SK-N-SH (cell line): ENCODE measurements around the gene RAX. TPM values are rescaled to one million over a fixed set of nuclear protein-coding genes. Genes with fewer than 3 reads are reported as not detected.

Source experiments
- CTCF ChIA-PET: fragments of 300-600, 350-600 bp; formaldehyde crosslinking; extraction: SDS; loops from one replicate; lab custom pipeline; 2021; lab: Yijun Ruan, JAX
- POLR2A ChIA-PET: fragments of 350-600 bp; sonication (Branson Sonifier 250); formaldehyde crosslinking; extraction: SDS; loops from one replicate; lab custom pipeline; 2020; ENCODE audit warnings: antibody characterized with exemption, inconsistent platforms; lab: Yijun Ruan, JAX
- DNase-seq: peaks from one replicate; pipeline ENCODE4 v3.0.0; 2012
- H2AFZ ChIP-seq: fragments of 200-600 bp; sonication (generic); 2 replicates; pipeline ENCODE4 v1.8.1; 2016; ENCODE audit warnings: antibody characterized with exemption, mild to moderate bottlenecking, low read depth
- H3F3A ChIP-seq: fragments of 200-600 bp; sonication (generic); replicated peaks from 2 replicates; pipeline ENCODE3; 2016; ENCODE audit warnings: antibody characterized with exemption, mild to moderate bottlenecking; ENCODE audit not compliant: insufficient read depth
- H3K27ac ChIP-seq, 2 experiments: fragments of 200-500 bp in 1 of 2; fragments of 200-600 bp in 1 of 2; sonication (Bioruptor generic) in 1 of 2; sonication (generic), shearing (Covaris generic) in 1 of 2; 2 replicates each; pipeline versions ENCODE4 v1.5.1 to v1.6.1; 2014 to 2016; ENCODE audit warnings: low read depth in 2 of 2, inconsistent platforms in 1 of 2, low read length in 1 of 2, mild to moderate bottlenecking in 1 of 2, mixed read lengths in 1 of 2
- H3K27me3 ChIP-seq: fragments of 200-600 bp; sonication (generic), shearing (Covaris generic); 2 replicates; pipeline ENCODE4 v1.6.1; 2016; ENCODE audit warnings: mixed run types; ENCODE audit not compliant: insufficient read depth
- H3K36me3 ChIP-seq, 2 experiments: fragments of 200-500 bp in 1 of 2; fragments of 200-600 bp in 1 of 2; sonication (Bioruptor generic) in 1 of 2; sonication (generic) in 1 of 2; replicated peaks in 1 of 2; 2 replicates each; pipeline versions ENCODE3 to v1.5.1; 2014 to 2016; ENCODE audit warnings: low read length in 1 of 2, mild to moderate bottlenecking in 1 of 2; ENCODE audit not compliant: insufficient read depth in 2 of 2, control insufficient read depth in 1 of 2
- H3K4me1 ChIP-seq, 2 experiments: fragments of 200-500 bp in 1 of 2; fragments of 200-600 bp in 1 of 2; sonication (Bioruptor generic) in 1 of 2; sonication (generic), shearing (Covaris generic) in 1 of 2; 2 replicates each; pipeline versions ENCODE4 v1.5.1 to v1.6.1; 2014 to 2016; ENCODE audit warnings: low read depth in 1 of 2, low read length in 1 of 2, mixed run types in 1 of 2; ENCODE audit not compliant: insufficient read depth in 2 of 2, control insufficient read depth in 1 of 2
- H3K4me2 ChIP-seq: fragments of 200-600 bp; sonication (generic), shearing (Covaris generic); 2 replicates; pipeline ENCODE4 v1.6.1; 2017; ENCODE audit warnings: mixed run types
- H3K4me3 ChIP-seq, 2 experiments: fragments of 200-500 bp in 1 of 2; fragments of 200-600 bp in 1 of 2; sonication (Bioruptor generic) in 1 of 2; sonication (generic), shearing (Covaris generic) in 1 of 2; 2 replicates each; pipeline versions ENCODE4 v1.5.1 to v1.8.1; 2014 to 2016; ENCODE audit warnings: low read depth in 2 of 2, inconsistent platforms in 1 of 2, low read length in 1 of 2, mild to moderate bottlenecking in 1 of 2, mixed read lengths in 1 of 2, moderate library complexity in 1 of 2
- H3K79me2 ChIP-seq: fragments of 200-600 bp; sonication (generic); 2 replicates; pipeline ENCODE4 v1.8.1; 2017; ENCODE audit warnings: mild to moderate bottlenecking; ENCODE audit not compliant: insufficient read depth
- H3K9ac ChIP-seq: fragments of 200-600 bp; sonication (generic); 2 replicates; pipeline ENCODE4 v1.6.1; 2017; ENCODE audit warnings: mixed run types
- H3K9me2 ChIP-seq: fragments of 200-600 bp; sonication (generic); 2 replicates; pipeline ENCODE4 v1.6.1; 2017; ENCODE audit warnings: mixed run types
- H3K9me3 ChIP-seq: fragments of 200-600 bp; sonication (generic); 2 replicates; pipeline ENCODE4 v1.6.1; 2017; ENCODE audit warnings: mixed run types, mild to moderate bottlenecking, moderate library complexity
- H4K20me1 ChIP-seq: fragments of 200-600 bp; sonication (generic); 2 replicates; pipeline ENCODE4 v1.6.1; 2017; ENCODE audit warnings: mild to moderate bottlenecking, mixed run types; ENCODE audit not compliant: insufficient read depth
- ELF1 ChIP-seq: IDR thresholded peaks from 2 replicates; pipeline ENCODE4 v1.4.0; 2012
- EP300 ChIP-seq, 2 experiments: IDR thresholded peaks; 2 replicates each; pipeline versions ENCODE4 v1.4.0 to v1.6.1; 2012; ENCODE audit warnings: borderline replicate concordance in 1 of 2, low read depth in 1 of 2, low read length in 1 of 2
- EZH2phosphoT487 ChIP-seq: fragments of 200-600 bp; sonication (generic); IDR thresholded peaks from 2 replicates; pipeline ENCODE4 v1.6.1; 2017; ENCODE audit warnings: low read depth, mixed run types, mild to moderate bottlenecking, antibody characterized with exemption, moderate library complexity, borderline replicate concordance
- FOSL2 ChIP-seq: IDR thresholded peaks from 2 replicates; pipeline ENCODE4 v1.4.0; 2012; ENCODE audit warnings: low read depth, mild to moderate bottlenecking, moderate library complexity, borderline replicate concordance
- FOXJ3 ChIP-seq: sonication (generic); formaldehyde crosslinking; IDR thresholded peaks from 2 replicates; pipeline ENCODE4 v1.5.1; 2020; ENCODE audit warnings: mild to moderate bottlenecking, missing genetic modification reagents
- FOXM1 ChIP-seq: IDR thresholded peaks from 2 replicates; pipeline ENCODE4 v1.4.0; 2012; ENCODE audit warnings: low read depth, mild to moderate bottlenecking
- MXI1 ChIP-seq: IDR thresholded peaks from 2 replicates; pipeline ENCODE4 v1.6.1; 2012; ENCODE audit warnings: mild to moderate bottlenecking, low read depth, low read length, improper control_type of control experiment
- RFX5 ChIP-seq: IDR thresholded peaks from 2 replicates; pipeline ENCODE4 v1.6.1; 2012; ENCODE audit warnings: mild to moderate bottlenecking, improper control_type of control experiment, low read length
- RXRA ChIP-seq: IDR thresholded peaks from 2 replicates; pipeline ENCODE4 v1.4.0; 2012; ENCODE audit warnings: low read depth, mild to moderate bottlenecking, borderline replicate concordance
- SIN3A ChIP-seq: IDR thresholded peaks from 2 replicates; pipeline ENCODE4 v1.6.1; 2012; ENCODE audit warnings: low read depth, mild to moderate bottlenecking, low read length, moderate library complexity, borderline replicate concordance
- SMC3 ChIP-seq: IDR thresholded peaks from 2 replicates; pipeline ENCODE4 v1.6.1; 2012; ENCODE audit warnings: low read depth, low read length, improper control_type of control experiment
- TAF1 ChIP-seq: IDR thresholded peaks from 2 replicates; pipeline ENCODE4 v1.6.1; 2012; ENCODE audit warnings: low read depth, mild to moderate bottlenecking, low read length, moderate library complexity, borderline replicate concordance
- TCF12 ChIP-seq: IDR thresholded peaks from 2 replicates; pipeline ENCODE4 v1.4.0; 2012
- TEAD4 ChIP-seq: IDR thresholded peaks from 2 replicates; pipeline ENCODE4 v1.4.0; 2012; ENCODE audit warnings: mild to moderate bottlenecking, borderline replicate concordance; ENCODE audit not compliant: insufficient read depth
- WGBS: methylation state at CpG from one replicate; pipeline ENCODE4 v1.1.6; 2017; ENCODE audit warnings: low lambda C conversion rate; 5-methylcytosine and 5-hydroxymethylcytosine counted together
- polyA plus RNA-seq, 3 experiments: library from polyadenylated mRNA; depleted of rRNA; stranded (reverse); fragments of >200 nt; gene quantifications; 2 replicates each; pipeline ENCODE4 v1.2.3, GENCODE V29; 2012
- TF ChIP-seq, protein P1 (sequence below): IDR thresholded peaks from 2 replicates; pipeline ENCODE4 v1.4.0; 2012; ENCODE audit warnings: low read depth
- TF ChIP-seq, protein P2 (sequence below): IDR thresholded peaks from 2 replicates; pipeline ENCODE4 v1.4.0; 2012; ENCODE audit warnings: low read depth, borderline replicate concordance
- TF ChIP-seq, protein P3 (sequence below): fragments of 200-600 bp; sonication (generic); IDR thresholded peaks from 2 replicates; pipeline ENCODE4 v1.6.1; 2017; ENCODE audit warnings: antibody characterized with exemption, mild to moderate bottlenecking, moderate library complexity
- TF ChIP-seq, protein P4 (sequence below): fragments of 150-350 bp; IDR thresholded peaks from 2 replicates; pipeline ENCODE4 v1.6.1; 2016; ENCODE audit warnings: mild to moderate bottlenecking, low read depth, low read length
- TF ChIP-seq, protein P5 (sequence below): IDR thresholded peaks from 2 replicates; pipeline ENCODE4 v1.4.0; 2012; ENCODE audit warnings: low read depth, borderline replicate concordance

RAX gene
- polyA plus RNA-seq, 1 of the 3 experiments (the other 2 are of a cell fraction): not detected

DNA sequence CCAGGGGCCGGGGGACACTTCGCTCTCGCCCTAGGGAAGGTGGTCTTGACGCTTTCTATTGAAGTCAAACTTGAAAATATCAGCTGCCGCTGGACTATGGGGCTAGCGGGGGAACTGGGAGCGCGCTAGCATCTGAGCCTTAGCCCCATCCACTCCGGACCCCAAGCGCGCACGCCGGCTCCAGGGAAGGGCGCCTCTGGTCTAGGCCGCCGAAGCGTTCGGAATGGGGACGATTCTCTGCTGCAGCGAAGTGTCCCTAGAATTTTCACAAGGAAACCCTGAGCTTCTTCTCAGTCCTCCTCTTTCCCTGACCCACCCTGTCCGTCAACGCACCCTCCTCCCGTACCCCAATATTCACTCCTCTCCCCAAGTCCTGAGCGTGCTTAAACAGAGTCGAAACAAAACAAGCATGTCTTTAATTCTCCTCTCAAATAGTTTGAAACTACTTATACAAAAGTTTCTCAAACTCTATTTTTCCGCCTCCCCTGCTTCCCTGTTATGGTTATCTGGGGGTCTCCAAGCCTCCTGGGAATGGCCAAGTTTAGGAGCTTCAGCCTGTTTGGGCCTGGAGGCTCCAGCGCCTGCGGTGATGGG is 5.0 kb downstream of the RAX start:
- Histone ChIP-seq H3K9me2 (no peaks in the 10 kb centered on the region), H3K27me3 (peaks cover 98% of the 10 kb centered on the region), H3K9ac (no peak overlapping the region), H3K36me3 (no peaks in the 10 kb centered on the region), H3K27ac (no peak overlapping the region), H3F3A (peaks cover 3% of the 10 kb centered on the region), H2AFZ (peak overlapping the region; percentile 3; the same call in 1 of the 2 replicates), H3K79me2 (no peaks in the 10 kb centered on the region), H3K4me2 (peak overlapping the region; percentile 50; the same call in 1 of the 2 replicates), H3K9me3 (no peaks in the 10 kb centered on the region), H3K4me1 (peaks cover 4 to 6% of the 10 kb centered on the region in 2 experiments; a peak in 2 of 4 replicates), H4K20me1 (no peaks in the 10 kb centered on the region), H3K4me3 (peak overlapping the region in 1 of 2 experiments; percentile 39; a peak in 1 of 4 replicates)
- ChIA-PET CTCF (interaction anchor here (0.9 to 8.4 kb wide), 11 partner anchors 10 to 555 kb away, joined by 3 to 92 read pairs (median 6); no protein-coding TSS in a partner anchor), POLR2A (no interaction called here)
- peak; percentile 40 for DNase-seq
- WGBS: 25% methylated on average over 21 of the region's 28 CpGs
- TF ChIP-seq EP300 (IDR thresholded peaks at IDR 0.05; ENCODE audit: borderline replicate concordance in 1 of 2, low read depth in 1 of 2, low read length in 1 of 2) (no peak), EZH2phosphoT487 (peak; percentile 47; the same call in 1 of the 2 replicates), TAF1 (no peak), SIN3A (no peak), RXRA (no peak), ELF1 (no peak)

- no peak overlapping the region for H2AFZ ChIP-seq
- H3K9me3 ChIP-seq: no peaks in the 10 kb centered on the region
- H4K20me1 ChIP-seq: no peaks in the 10 kb centered on the region
- CTCF ChIA-PET: interaction anchor here (1.0 to 8.4 kb wide), 10 partner anchors 8 to 556 kb away, joined by 3 to 92 read pairs (median 6); no protein-coding TSS in a partner anchor
- H3K4me2 ChIP-seq: peak overlapping the region; percentile 50; the same call in 1 of the 2 replicates
- no peaks in the 10 kb centered on the region for H3K9me2 ChIP-seq
- WGBS: 10% methylated on average over 34 of the region's 41 CpGs
- H3K36me3 ChIP-seq: no peaks in the 10 kb centered on the region
- DNase-seq: peak; percentile 41
- H3K4me1 ChIP-seq: peaks cover 2 to 4% of the 10 kb centered on the region in 2 experiments; a peak in 2 of 4 replicates
- peak overlapping the region in 1 of 2 experiments; percentile 39; a peak in 1 of 4 replicates for H3K4me3 ChIP-seq
- H3K27me3 ChIP-seq: peaks cover 98% of the 10 kb centered on the region
- H3K27ac ChIP-seq: no peak overlapping the region
- POLR2A ChIA-PET: no interaction called here
- no peaks in the 10 kb centered on the region for H3K79me2 ChIP-seq
- peaks cover 3% of the 10 kb centered on the region for H3F3A ChIP-seq
- H3K9ac ChIP-seq: no peak overlapping the region
- TF ChIP-seq, protein P1, sequence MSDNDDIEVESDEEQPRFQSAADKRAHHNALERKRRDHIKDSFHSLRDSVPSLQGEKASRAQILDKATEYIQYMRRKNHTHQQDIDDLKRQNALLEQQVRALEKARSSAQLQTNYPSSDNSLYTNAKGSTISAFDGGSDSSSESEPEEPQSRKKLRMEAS: no peak
- TF ChIP-seq MXI1: no peak
- TF ChIP-seq TCF12: no peak
- TF ChIP-seq SIN3A: no peak
- TF ChIP-seq SMC3: no peak
- TF ChIP-seq, protein P2, sequence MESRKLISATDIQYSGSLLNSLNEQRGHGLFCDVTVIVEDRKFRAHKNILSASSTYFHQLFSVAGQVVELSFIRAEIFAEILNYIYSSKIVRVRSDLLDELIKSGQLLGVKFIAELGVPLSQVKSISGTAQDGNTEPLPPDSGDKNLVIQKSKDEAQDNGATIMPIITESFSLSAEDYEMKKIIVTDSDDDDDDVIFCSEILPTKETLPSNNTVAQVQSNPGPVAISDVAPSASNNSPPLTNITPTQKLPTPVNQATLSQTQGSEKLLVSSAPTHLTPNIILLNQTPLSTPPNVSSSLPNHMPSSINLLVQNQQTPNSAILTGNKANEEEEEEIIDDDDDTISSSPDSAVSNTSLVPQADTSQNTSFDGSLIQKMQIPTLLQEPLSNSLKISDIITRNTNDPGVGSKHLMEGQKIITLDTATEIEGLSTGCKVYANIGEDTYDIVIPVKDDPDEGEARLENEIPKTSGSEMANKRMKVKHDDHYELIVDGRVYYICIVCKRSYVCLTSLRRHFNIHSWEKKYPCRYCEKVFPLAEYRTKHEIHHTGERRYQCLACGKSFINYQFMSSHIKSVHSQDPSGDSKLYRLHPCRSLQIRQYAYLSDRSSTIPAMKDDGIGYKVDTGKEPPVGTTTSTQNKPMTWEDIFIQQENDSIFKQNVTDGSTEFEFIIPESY: no peak
- TF ChIP-seq EP300 (IDR thresholded peaks at IDR 0.05; ENCODE audit: borderline replicate concordance in 1 of 2, low read depth in 1 of 2, low read length in 1 of 2): no peak
- TF ChIP-seq RFX5: no peak
- TF ChIP-seq, protein P3, sequence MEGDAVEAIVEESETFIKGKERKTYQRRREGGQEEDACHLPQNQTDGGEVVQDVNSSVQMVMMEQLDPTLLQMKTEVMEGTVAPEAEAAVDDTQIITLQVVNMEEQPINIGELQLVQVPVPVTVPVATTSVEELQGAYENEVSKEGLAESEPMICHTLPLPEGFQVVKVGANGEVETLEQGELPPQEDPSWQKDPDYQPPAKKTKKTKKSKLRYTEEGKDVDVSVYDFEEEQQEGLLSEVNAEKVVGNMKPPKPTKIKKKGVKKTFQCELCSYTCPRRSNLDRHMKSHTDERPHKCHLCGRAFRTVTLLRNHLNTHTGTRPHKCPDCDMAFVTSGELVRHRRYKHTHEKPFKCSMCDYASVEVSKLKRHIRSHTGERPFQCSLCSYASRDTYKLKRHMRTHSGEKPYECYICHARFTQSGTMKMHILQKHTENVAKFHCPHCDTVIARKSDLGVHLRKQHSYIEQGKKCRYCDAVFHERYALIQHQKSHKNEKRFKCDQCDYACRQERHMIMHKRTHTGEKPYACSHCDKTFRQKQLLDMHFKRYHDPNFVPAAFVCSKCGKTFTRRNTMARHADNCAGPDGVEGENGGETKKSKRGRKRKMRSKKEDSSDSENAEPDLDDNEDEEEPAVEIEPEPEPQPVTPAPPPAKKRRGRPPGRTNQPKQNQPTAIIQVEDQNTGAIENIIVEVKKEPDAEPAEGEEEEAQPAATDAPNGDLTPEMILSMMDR: no peak
- TF ChIP-seq TEAD4: no peak
- TF ChIP-seq, protein P4, sequence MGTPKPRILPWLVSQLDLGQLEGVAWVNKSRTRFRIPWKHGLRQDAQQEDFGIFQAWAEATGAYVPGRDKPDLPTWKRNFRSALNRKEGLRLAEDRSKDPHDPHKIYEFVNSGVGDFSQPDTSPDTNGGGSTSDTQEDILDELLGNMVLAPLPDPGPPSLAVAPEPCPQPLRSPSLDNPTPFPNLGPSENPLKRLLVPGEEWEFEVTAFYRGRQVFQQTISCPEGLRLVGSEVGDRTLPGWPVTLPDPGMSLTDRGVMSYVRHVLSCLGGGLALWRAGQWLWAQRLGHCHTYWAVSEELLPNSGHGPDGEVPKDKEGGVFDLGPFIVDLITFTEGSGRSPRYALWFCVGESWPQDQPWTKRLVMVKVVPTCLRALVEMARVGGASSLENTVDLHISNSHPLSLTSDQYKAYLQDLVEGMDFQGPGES: no peak
- TF ChIP-seq FOXJ3 (CRISPR knock-in tag): no peak
- TF ChIP-seq, protein P5, sequence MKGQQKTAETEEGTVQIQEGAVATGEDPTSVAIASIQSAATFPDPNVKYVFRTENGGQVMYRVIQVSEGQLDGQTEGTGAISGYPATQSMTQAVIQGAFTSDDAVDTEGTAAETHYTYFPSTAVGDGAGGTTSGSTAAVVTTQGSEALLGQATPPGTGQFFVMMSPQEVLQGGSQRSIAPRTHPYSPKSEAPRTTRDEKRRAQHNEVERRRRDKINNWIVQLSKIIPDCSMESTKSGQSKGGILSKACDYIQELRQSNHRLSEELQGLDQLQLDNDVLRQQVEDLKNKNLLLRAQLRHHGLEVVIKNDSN: no peak
- TF ChIP-seq FOXM1: no peak
- no peak for TF ChIP-seq FOSL2
- no peak for TF ChIP-seq EZH2phosphoT487
Observed at GRCh38 chr18:59267503-59268126, 5.6 kb downstream of the RAX start.
